WTC11 (cell line): ENCODE results near the gene STK26. TPM values are rescaled to one million over a fixed set of nuclear protein-coding genes. Genes with fewer than 3 reads are reported as not detected.

Experiments
- ATAC-seq: fragments of 200-7000 bp; cut with Tn5 transposase; 2 replicates; pipeline ENCODE4 v1.10.0; 2021; ENCODE audit warnings: mild to moderate bottlenecking, moderate library complexity
- CTCF ChIA-PET: fragments of 300-600 bp; sonication (Branson Sonifier 250); formaldehyde crosslinking; loops from one replicate; lab custom pipeline; 2021; ENCODE audit warnings: antibody characterized with exemption; lab: Charles Lee
- POLR2A ChIA-PET: fragments of 350-600 bp; sonication (Branson Sonifier 250); formaldehyde crosslinking; loops from one replicate; lab custom pipeline; 2021; ENCODE audit warnings: antibody characterized with exemption; lab: Charles Lee
- DNase-seq: peaks from one replicate; pipeline ENCODE4 v3.0.0; 2021; ENCODE audit warnings: low spot score
- H3K27ac Mint-ChIP-seq: 2 replicates; pipeline ENCODE4 v1.8.0; 2021; ENCODE audit warnings: mixed read lengths
- H3K27me3 Mint-ChIP-seq: 2 replicates; pipeline ENCODE4 v1.8.0; 2021; ENCODE audit warnings: low read depth, mild to moderate bottlenecking, moderate library complexity, mixed read lengths
- H3K36me3 Mint-ChIP-seq: 2 replicates; pipeline ENCODE4 v1.8.0; 2021; ENCODE audit warnings: mixed read lengths
- H3K4me1 Mint-ChIP-seq: 2 replicates; pipeline ENCODE4 v1.8.0; 2022; ENCODE audit warnings: mixed read lengths
- H3K4me3 Mint-ChIP-seq: 2 replicates; pipeline ENCODE4 v1.8.0; 2021; ENCODE audit warnings: mild to moderate bottlenecking, moderate library complexity, mixed read lengths
- H3K9me3 Mint-ChIP-seq: 2 replicates; pipeline ENCODE4 v1.8.0; 2021; ENCODE audit warnings: mixed read lengths
- AR ChIP-seq: fragments of 250-450 bp; sonication (Bioruptor Pico); IDR thresholded peaks from 2 replicates; pipeline ENCODE4 v1.9.0; 2021; ENCODE audit warnings: mild to moderate bottlenecking
- E2F4 ChIP-seq: sonication (generic); formaldehyde crosslinking; IDR thresholded peaks from 2 replicates; pipeline ENCODE4 v1.8.1; 2022; ENCODE audit warnings: low read depth, mild to moderate bottlenecking, moderate library complexity, missing genetic modification reagents, borderline replicate concordance
- EMX1 ChIP-seq: fragments of 250-450 bp; sonication (Bioruptor Pico); IDR thresholded peaks from 2 replicates; pipeline ENCODE4 v1.8.0; 2021; ENCODE audit warnings: mild to moderate bottlenecking
- ESRRA ChIP-seq: sonication (generic); formaldehyde crosslinking; IDR thresholded peaks from 2 replicates; pipeline ENCODE4 v1.8.1; 2022; ENCODE audit warnings: mild to moderate bottlenecking, missing genetic modification reagents, borderline replicate concordance
- FOXK1 ChIP-seq: sonication (generic); formaldehyde crosslinking; IDR thresholded peaks from 2 replicates; pipeline ENCODE4 v1.8.0; 2022; ENCODE audit warnings: mild to moderate bottlenecking, moderate library complexity, missing genetic modification reagents
- GTF2I ChIP-seq: fragments of 250-450 bp; sonication (Bioruptor Pico); conservative IDR thresholded peaks from 2 replicates; pipeline ENCODE4 v1.4.0; 2021; ENCODE audit warnings: mild to moderate bottlenecking
- IRF2 ChIP-seq: sonication (generic); formaldehyde crosslinking; IDR thresholded peaks from 2 replicates; pipeline ENCODE4 v1.8.0; 2022; ENCODE audit warnings: low read depth, missing genetic modification reagents, borderline replicate concordance
- MYBL2 ChIP-seq: sonication (generic); formaldehyde crosslinking; IDR thresholded peaks from 2 replicates; pipeline ENCODE4 v1.8.1; 2023; ENCODE audit warnings: mild to moderate bottlenecking, moderate library complexity, missing genetic modification reagents
- ZNF219 ChIP-seq: sonication (generic); formaldehyde crosslinking; IDR thresholded peaks from 2 replicates; pipeline ENCODE4 v1.8.0; 2023; ENCODE audit warnings: missing genetic modification reagents, mild to moderate bottlenecking, borderline replicate concordance
- ZNF232 ChIP-seq: sonication (generic); formaldehyde crosslinking; IDR thresholded peaks from 2 replicates; pipeline ENCODE4 v1.8.0; 2022; ENCODE audit warnings: mild to moderate bottlenecking, missing genetic modification reagents
- ZNF396 ChIP-seq: fragments of 250-450 bp; sonication (Bioruptor Pico); IDR thresholded peaks from 2 replicates; pipeline ENCODE4 v1.8.0; 2021; ENCODE audit warnings: mild to moderate bottlenecking, moderate library complexity, borderline replicate concordance
- ZNF423 ChIP-seq: fragments of 250-450 bp; sonication (Bioruptor Pico); IDR thresholded peaks from 2 replicates; pipeline ENCODE4 v2.1.2; 2022; ENCODE audit warnings: mild to moderate bottlenecking, moderate library complexity
- total RNA-seq: library from RNA; stranded (reverse); gene quantifications from 3 replicates; pipeline ENCODE4 v1.2.3, GENCODE V29; 2021

Gene STK26
- total RNA-seq, 1 experiment from 2014 or later: 77.6 TPM

DNA sequence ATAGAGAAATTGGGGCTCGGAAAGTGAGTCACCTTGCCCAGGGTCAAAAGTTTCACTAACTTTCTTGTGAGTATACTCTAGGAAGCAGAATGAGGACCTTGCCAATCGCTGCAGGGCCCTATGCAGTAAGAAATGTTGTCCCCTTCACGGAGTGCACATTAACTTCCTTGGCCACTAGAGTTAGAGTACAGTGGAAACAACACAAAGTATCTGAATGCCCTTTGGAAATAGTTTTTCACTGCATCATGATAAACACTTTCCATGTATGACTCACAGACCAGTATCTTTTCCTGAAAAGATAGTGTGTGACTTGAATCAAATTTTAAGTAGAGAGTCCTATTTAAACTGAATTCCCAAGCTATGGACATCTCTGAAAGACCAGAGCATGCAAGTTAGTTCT lies 45.5 kb upstream of the STK26 start:
- POLR2A ChIA-PET: no interaction called here
- Mint-ChIP-seq H3K36me3 (no peaks in the 10 kb centered on the region), H3K27me3 (no peaks in the 10 kb centered on the region; the same call in 1 of the 2 replicates), H3K9me3 (no peaks in the 10 kb centered on the region), H3K27ac (no peak overlapping the region), H3K4me1 (peaks cover 22% of the 10 kb centered on the region), H3K4me3 (no peak overlapping the region)
- no peak for DNase-seq
- CTCF ChIA-PET: no interaction called here
- no peak for TF ChIP-seq ESRRA (CRISPR knock-in tag)
- ATAC-seq: no peak

DNA sequence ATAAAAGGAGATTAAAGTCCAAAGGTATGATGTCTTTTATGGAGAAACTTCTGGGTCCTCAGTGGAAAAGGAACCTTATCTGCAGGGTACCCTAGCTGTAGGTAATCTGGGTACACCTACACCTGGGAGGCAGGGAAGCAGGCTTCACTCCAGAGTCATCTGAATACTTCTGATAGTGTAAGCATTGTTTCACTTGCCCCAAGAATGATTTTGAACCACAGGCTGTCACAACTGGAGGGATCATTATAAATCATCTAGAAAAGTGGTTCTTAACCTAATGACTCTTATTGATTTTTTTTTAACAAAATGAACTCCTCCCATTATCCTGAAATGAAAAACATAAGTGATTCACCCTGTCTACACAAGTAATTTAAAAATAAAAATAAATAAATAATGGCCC lies 44.0 kb upstream of the STK26 start:
- ATAC-seq: no peak
- no peaks in the 10 kb centered on the region for H3K36me3 Mint-ChIP-seq
- H3K9me3 Mint-ChIP-seq: no peaks in the 10 kb centered on the region
- H3K27me3 Mint-ChIP-seq: no peaks in the 10 kb centered on the region; the same call in 1 of the 2 replicates
- H3K4me1 Mint-ChIP-seq: peaks cover 22% of the 10 kb centered on the region
- no peak overlapping the region for H3K4me3 Mint-ChIP-seq
- TF ChIP-seq ZNF423 (CRISPR knock-in tag): no peak
- TF ChIP-seq ZNF396 (CRISPR knock-in tag): no peak
- TF ChIP-seq ZNF219 (CRISPR knock-in tag): no peak
- ChIA-PET CTCF (no interaction called here), POLR2A (no interaction called here)
- H3K27ac Mint-ChIP-seq: no peak overlapping the region
- DNase-seq: no peak

DNA sequence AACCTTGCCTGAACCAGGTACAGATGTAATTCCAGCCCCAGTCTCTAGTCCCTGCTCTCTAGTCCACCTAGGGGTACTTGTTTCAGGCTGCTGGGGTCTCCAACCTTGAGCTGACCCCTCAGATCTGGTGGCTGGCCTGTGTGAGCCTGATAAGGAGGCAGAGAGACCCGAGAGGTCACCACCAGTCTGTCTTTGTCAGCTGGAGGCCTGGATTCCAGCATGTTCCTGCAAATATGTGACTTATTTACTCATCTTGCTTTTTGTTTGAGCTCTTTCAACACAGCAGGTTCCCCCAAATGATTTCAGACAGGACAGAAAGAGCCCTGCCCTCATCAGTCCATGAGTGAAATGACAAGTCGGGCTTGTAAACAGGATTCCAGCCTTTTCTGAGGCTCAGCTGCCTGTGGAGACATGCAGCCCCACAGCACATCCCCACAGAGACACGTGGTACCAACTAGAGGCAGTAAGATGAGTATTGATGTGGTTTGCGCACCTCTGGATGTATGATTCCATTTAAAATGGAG lies 37.5 kb upstream of the STK26 start:
- no peak overlapping the region for H3K27ac Mint-ChIP-seq
- H3K4me1 Mint-ChIP-seq: peaks cover 26% of the 10 kb centered on the region
- POLR2A ChIA-PET: no interaction called here
- no peak for TF ChIP-seq IRF2
- no peaks in the 10 kb centered on the region for H3K27me3 Mint-ChIP-seq
- H3K36me3 Mint-ChIP-seq: no peaks in the 10 kb centered on the region
- no peak overlapping the region for H3K4me3 Mint-ChIP-seq
- CTCF ChIA-PET: no interaction called here
- ATAC-seq: peak; percentile 93
- peak; percentile 14 for DNase-seq
- H3K9me3 Mint-ChIP-seq: no peaks in the 10 kb centered on the region

- Mint-ChIP-seq H3K4me1 (peaks cover 12% of the 10 kb centered on the region), H3K27ac (no peak overlapping the region), H3K4me3 (no peak overlapping the region), H3K36me3 (no peaks in the 10 kb centered on the region), H3K9me3 (no peaks in the 10 kb centered on the region), H3K27me3 (peaks cover 6% of the 10 kb centered on the region)
- no peak for ATAC-seq
- TF ChIP-seq FOXK1 (CRISPR knock-in tag) (no peak), MYBL2 (CRISPR knock-in tag) (no peak)
- POLR2A ChIA-PET: no interaction called here
- no peak for DNase-seq
- CTCF ChIA-PET: no interaction called here
Measured at GRCh38 chrX:131987252-131987651, 35.9 kb upstream of the STK26 start.

GRCh38 chrX:131988236-131988635 lies 34.9 kb upstream of the STK26 start:
- Mint-ChIP-seq H3K27ac (no peak overlapping the region), H3K4me1 (peaks cover 12% of the 10 kb centered on the region), H3K9me3 (no peaks in the 10 kb centered on the region), H3K36me3 (no peaks in the 10 kb centered on the region), H3K4me3 (no peak overlapping the region), H3K27me3 (peaks cover 12% of the 10 kb centered on the region)
- ChIA-PET POLR2A (no interaction called here), CTCF (no interaction called here)
- no peak for TF ChIP-seq AR (CRISPR knock-in tag)
- no peak for TF ChIP-seq ZNF219 (CRISPR knock-in tag)
- no peak for TF ChIP-seq GTF2I (CRISPR knock-in tag)
- no peak for TF ChIP-seq E2F4
- no peak for TF ChIP-seq ZNF232
- TF ChIP-seq EMX1 (CRISPR knock-in tag): no peak
- ATAC-seq: no peak
- no peak for DNase-seq
